ENCODE results near the gene CD81.

- TF ChIP-seq CTCF (conservative IDR thresholded peaks at IDR 0.05; ENCODE audit: low read depth in 2 of 2) (no peak), POLR2AphosphoS5 (IDR thresholded peaks at IDR 0.05; ENCODE audit: low read depth) (no peak), EZH2 (IDR thresholded peaks at IDR 0.05; ENCODE audit: low read depth, unreplicated experiment) (no peak), JUNB (IDR thresholded peaks at IDR 0.05; ENCODE audit: unreplicated experiment) (no peak), REST (IDR thresholded peaks at IDR 0.05; ENCODE audit: unreplicated experiment) (no peak), CREB1 (CRISPR knock-in tag; IDR thresholded peaks at IDR 0.05; ENCODE audit: low read depth) (no peak), EZH2phosphoT487 (IDR thresholded peaks at IDR 0.05; ENCODE audit: unreplicated experiment) (no peak), ETS1 (IDR thresholded peaks at IDR 0.05) (no peak), ZNF331 (CRISPR knock-in tag; IDR thresholded peaks at IDR 0.05; ENCODE audit: low read depth) (no peak)
These were observed 16.2 kb downstream of the CD81 start for GRCh38 chr11:2393111-2393868.
